Mesothelial cell of epicardium (in vitro differentiated cells): ENCODE data around the gene SLC35F4. TPM values are rescaled to one million over a fixed set of nuclear protein-coding genes. Genes with fewer than 3 reads are reported as not detected.
"Not testable (repeated sequence)": the region's sequence is repeated elsewhere in the genome, so short reads cannot be mapped to it uniquely, and the experiment has no call there.

Experiments used
- DNase-seq, 2 experiments: peaks; one replicate each; pipeline ENCODE4 v3.0.0; 2021; ENCODE audit warnings: low spot score in 2 of 2; ENCODE audit not compliant: unreplicated experiment in 2 of 2
- H3K27ac Mint-ChIP-seq: 2 replicates; pipeline ENCODE4 v1.8.0; 2021; ENCODE audit warnings: mixed read lengths
- H3K27me3 Mint-ChIP-seq: 2 replicates; pipeline ENCODE4 v1.8.0; 2021; ENCODE audit warnings: low read depth, mixed read lengths
- H3K36me3 Mint-ChIP-seq: 2 replicates; pipeline ENCODE4 v1.8.0; 2021; ENCODE audit warnings: mixed read lengths
- H3K4me1 Mint-ChIP-seq: 2 replicates; pipeline ENCODE4 v1.8.0; 2021; ENCODE audit warnings: mixed read lengths
- H3K4me3 Mint-ChIP-seq: 2 replicates; pipeline ENCODE4 v1.8.0; 2021; ENCODE audit warnings: mild to moderate bottlenecking, moderate library complexity, mixed read lengths
- H3K9me3 Mint-ChIP-seq: 2 replicates; pipeline ENCODE4 v1.8.0; 2021; ENCODE audit warnings: mixed read lengths
- CTCF ChIP-seq: fragments of 200-600 bp; sonication (generic); IDR thresholded peaks from one replicate; pipeline ENCODE4 v1.5.0; 2021; ENCODE audit warnings: antibody characterized with exemption; ENCODE audit not compliant: unreplicated experiment
- total RNA-seq: library from RNA; stranded (reverse); gene quantifications from 3 replicates; pipeline ENCODE4 v1.2.1, GENCODE V29; 2021

SLC35F4 gene
- total RNA-seq, 1 donor from 2014 or later, result not detected

- Mint-ChIP-seq H3K36me3 (no peaks in the 10 kb centered on the region), H3K27ac (no peak overlapping the region), H3K9me3 (peaks cover 18% of the 10 kb centered on the region), H3K27me3 (peaks cover 25% of the 10 kb centered on the region), H3K4me3 (no peak overlapping the region), H3K4me1 (no peaks in the 10 kb centered on the region)
- no peak for TF ChIP-seq CTCF
- no peak for DNase-seq
Observed at GRCh38 chr14:57712698-57713097, 153.2 kb downstream of the SLC35F4 start.

DNA sequence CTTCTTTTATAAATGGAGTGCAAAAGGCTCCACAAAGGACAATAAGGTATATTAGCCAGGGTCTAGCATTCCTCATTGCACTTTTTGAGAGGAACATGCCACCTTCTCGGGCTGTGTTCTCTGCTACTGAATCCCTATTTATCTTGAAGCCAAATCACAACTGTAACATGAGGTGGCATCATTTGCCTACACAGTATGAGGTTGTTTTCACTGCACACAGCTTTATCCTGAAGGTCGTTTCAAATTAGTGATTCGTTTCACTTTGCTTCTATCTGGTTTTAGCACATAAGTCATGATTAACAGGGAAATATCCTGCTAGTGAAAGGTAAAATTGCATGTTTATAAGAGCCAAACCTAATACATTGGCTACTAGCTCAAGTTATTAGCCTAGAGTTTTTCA, 153.8 kb downstream of the SLC35F4 start:
- peaks cover 25% of the 10 kb centered on the region for H3K27me3 Mint-ChIP-seq
- no peaks in the 10 kb centered on the region for H3K36me3 Mint-ChIP-seq
- DNase-seq, result no peak
- H3K9me3 Mint-ChIP-seq, result peaks cover 18% of the 10 kb centered on the region
- no peaks in the 10 kb centered on the region for H3K4me1 Mint-ChIP-seq
- H3K4me3 Mint-ChIP-seq, result no peak overlapping the region
- TF ChIP-seq CTCF, result no peak
- H3K27ac Mint-ChIP-seq, result no peak overlapping the region

GRCh38 chr14:57709909-57710308, 156.0 kb downstream of the SLC35F4 start:
- Mint-ChIP-seq H3K27ac (no peak overlapping the region), H3K4me3 (no peak overlapping the region), H3K9me3 (peaks cover 22% of the 10 kb centered on the region), H3K27me3 (peaks cover 17% of the 10 kb centered on the region), H3K4me1 (no peaks in the 10 kb centered on the region), H3K36me3 (no peaks in the 10 kb centered on the region)
- DNase-seq, result no peak
- TF ChIP-seq CTCF, result no peak

GRCh38 chr14:57709086-57709485, 156.8 kb downstream of the SLC35F4 start:
- H3K27ac Mint-ChIP-seq, H3K36me3 Mint-ChIP-seq, H3K4me3 Mint-ChIP-seq, DNase-seq, H3K4me1 Mint-ChIP-seq: not testable (repeated sequence)
- Mint-ChIP-seq H3K9me3 (peaks cover 22% of the 10 kb centered on the region), H3K27me3 (peaks cover 12% of the 10 kb centered on the region)

DNA sequence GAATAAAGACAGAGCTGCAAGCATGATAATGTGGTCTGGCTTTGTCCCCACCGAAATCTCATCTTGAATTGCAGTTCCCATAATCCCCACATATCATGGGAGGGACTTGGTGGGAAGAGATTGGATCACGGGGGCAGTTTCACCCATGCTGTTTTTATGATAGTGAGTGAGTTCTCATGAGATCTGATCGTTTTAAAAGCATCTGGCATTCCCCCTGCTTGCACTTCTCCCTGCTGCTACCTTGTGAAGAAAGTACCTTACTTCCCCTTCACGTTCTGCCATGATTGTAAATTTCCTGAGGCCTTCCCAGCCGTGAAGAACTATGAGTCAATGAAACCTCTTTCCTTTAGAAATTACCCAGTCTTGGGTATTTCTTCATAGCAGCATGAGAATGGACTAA, 158.7 kb downstream of the SLC35F4 start:
- TF ChIP-seq CTCF, result no peak
- no peaks in the 10 kb centered on the region for H3K4me1 Mint-ChIP-seq
- H3K36me3 Mint-ChIP-seq, result no peaks in the 10 kb centered on the region
- H3K27me3 Mint-ChIP-seq, result peaks cover 2% of the 10 kb centered on the region
- no peak overlapping the region for H3K4me3 Mint-ChIP-seq
- DNase-seq, result no peak
- no peak overlapping the region for H3K27ac Mint-ChIP-seq
- H3K9me3 Mint-ChIP-seq, result peaks cover 22% of the 10 kb centered on the region

- TF ChIP-seq CTCF, result no peak
- H3K4me1 Mint-ChIP-seq, result no peaks in the 10 kb centered on the region
- no peak for DNase-seq
- H3K4me3 Mint-ChIP-seq, result no peak overlapping the region
- no peaks in the 10 kb centered on the region for H3K27me3 Mint-ChIP-seq
- no peaks in the 10 kb centered on the region for H3K36me3 Mint-ChIP-seq
- peaks cover 13% of the 10 kb centered on the region for H3K9me3 Mint-ChIP-seq
- no peak overlapping the region for H3K27ac Mint-ChIP-seq
Observed at GRCh38 chr14:57704763-57705162, 161.1 kb downstream of the SLC35F4 start.
